ENCODE data around the gene PTPRN. TPM values are rescaled to one million over a fixed set of nuclear protein-coding genes. Genes with fewer than 3 reads are reported as not detected.

PTPRN gene
- total RNA-seq, 4 donors from 2014 or later: not detected

- TF ChIP-seq EP300 (IDR thresholded peaks at IDR 0.05) (no peak), POLR2A (IDR thresholded peaks at IDR 0.05) (no peak), POLR2AphosphoS5 (IDR thresholded peaks at IDR 0.05) (no peak), CTCF (IDR thresholded peaks at IDR 0.05) (no peak)
- H3K4me1 ChIP-seq: peaks cover 13% of the 10 kb centered on the region
- WGBS: 83% methylated on average over 2 of the region's 2 CpGs
Observed at GRCh38 chr2:219271021-219271420, 38.2 kb downstream of the PTPRN start.

GRCh38 chr2:219270055-219270372 lies 39.2 kb downstream of the PTPRN start:
- Histone ChIP-seq H3K4me1 (peaks cover 11% of the 10 kb centered on the region), H3K4me3 (no peak overlapping the region), H3K27ac (no peak overlapping the region), H3K27me3 (no peaks in the 10 kb centered on the region), H3K9me3 (no peaks in the 10 kb centered on the region), H3K36me3 (no peaks in the 10 kb centered on the region)
- no peak for TF ChIP-seq POLR2A (IDR thresholded peaks at IDR 0.05)
- no peak for TF ChIP-seq CTCF (IDR thresholded peaks at IDR 0.05)
- no peak for TF ChIP-seq POLR2AphosphoS5 (IDR thresholded peaks at IDR 0.05)
- no peak for TF ChIP-seq EP300 (IDR thresholded peaks at IDR 0.05)
- DNase-seq (ENCODE audit: low spot score in 2 of 2): no peak
- WGBS: 74% methylated on average over 5 of the region's 5 CpGs

More at GRCh38 chr2:219271021-219271420, 38.2 kb downstream of the PTPRN start:
- H3K27ac ChIP-seq: no peak overlapping the region
- H3K36me3 ChIP-seq: no peaks in the 10 kb centered on the region
- H3K27me3 ChIP-seq: no peaks in the 10 kb centered on the region
- no peaks in the 10 kb centered on the region for H3K9me3 ChIP-seq
- no peak overlapping the region for H3K4me3 ChIP-seq
- no peak for DNase-seq (ENCODE audit: low spot score in 2 of 2)

GRCh38 chr2:219269362-219270054 lies 39.7 kb downstream of the PTPRN start:
- no peak overlapping the region for H3K27ac ChIP-seq
- H3K27me3 ChIP-seq: no peaks in the 10 kb centered on the region
- H3K4me3 ChIP-seq: no peak overlapping the region
- H3K36me3 ChIP-seq: no peaks in the 10 kb centered on the region
- no peak for DNase-seq (ENCODE audit: low spot score in 2 of 2)
- 61% methylated on average over 6 of the region's 8 CpGs for WGBS
- no peak for TF ChIP-seq POLR2AphosphoS5 (IDR thresholded peaks at IDR 0.05)
- TF ChIP-seq EP300 (IDR thresholded peaks at IDR 0.05): no peak
- TF ChIP-seq CTCF (IDR thresholded peaks at IDR 0.05): no peak
- TF ChIP-seq POLR2A (IDR thresholded peaks at IDR 0.05): no peak
- H3K4me1 ChIP-seq: peaks cover 8% of the 10 kb centered on the region
- no peaks in the 10 kb centered on the region for H3K9me3 ChIP-seq

GRCh38 chr2:219268294-219268693 lies 40.9 kb downstream of the PTPRN start:
- DNase-seq (ENCODE audit: low spot score in 2 of 2): no peak
- Histone ChIP-seq H3K9me3 (no peaks in the 10 kb centered on the region), H3K4me1 (peaks cover 3% of the 10 kb centered on the region), H3K36me3 (no peaks in the 10 kb centered on the region), H3K4me3 (no peak overlapping the region), H3K27ac (no peak overlapping the region), H3K27me3 (no peaks in the 10 kb centered on the region)
- no peak for TF ChIP-seq POLR2AphosphoS5 (IDR thresholded peaks at IDR 0.05)
- no peak for TF ChIP-seq CTCF (IDR thresholded peaks at IDR 0.05)
- TF ChIP-seq POLR2A (IDR thresholded peaks at IDR 0.05): no peak
- TF ChIP-seq EP300 (IDR thresholded peaks at IDR 0.05): no peak
- WGBS: 72% methylated on average over 2 of the region's 2 CpGs

GRCh38 chr2:219266886-219267285 lies 42.3 kb downstream of the PTPRN start:
- Histone ChIP-seq H3K27me3 (no peaks in the 10 kb centered on the region), H3K36me3 (no peaks in the 10 kb centered on the region), H3K9me3 (no peaks in the 10 kb centered on the region), H3K4me3 (no peak overlapping the region), H3K4me1 (peaks cover 3% of the 10 kb centered on the region), H3K27ac (no peak overlapping the region)
- no peak for TF ChIP-seq POLR2AphosphoS5 (IDR thresholded peaks at IDR 0.05)
- no peak for TF ChIP-seq POLR2A (IDR thresholded peaks at IDR 0.05)
- no peak for TF ChIP-seq CTCF (IDR thresholded peaks at IDR 0.05)
- no peak for DNase-seq (ENCODE audit: low spot score in 2 of 2)
- WGBS: 100% methylated on average over 1 of the region's 1 CpG

All from suprapubic skin (tissue), 4 donors.